RWPE1 (cell line): Measurements from ENCODE around the gene LCN9.

Experiments
- CTCF ChIA-PET: fragments of 350-600 bp; sonication (Branson Sonifier 250); formaldehyde crosslinking; extraction: SDS; loops from one replicate; lab custom pipeline; 2021; lab: Yijun Ruan, JAX
- POLR2A ChIA-PET: fragments of 400-600 bp; formaldehyde crosslinking; extraction: SDS; loops from one replicate; lab custom pipeline; 2020; ENCODE audit warnings: antibody characterized with exemption; ENCODE audit not compliant: low non-redundant PET; lab: Yijun Ruan, JAX
- DNase-seq: peaks from one replicate; pipeline ENCODE4 v3.0.0; 2012; ENCODE audit warnings: low spot score
- H3K27ac ChIP-seq: fragments of 450-650 bp; 2 replicates; pipeline ENCODE4 v1.5.1; 2017
- TF ChIP-seq, protein P1 (sequence below): fragments of 450-650 bp; conservative IDR thresholded peaks from 2 replicates; pipeline ENCODE4 v1.5.1; 2017; ENCODE audit warnings: low read depth, mild to moderate bottlenecking

The LCN9 gene

DNA sequence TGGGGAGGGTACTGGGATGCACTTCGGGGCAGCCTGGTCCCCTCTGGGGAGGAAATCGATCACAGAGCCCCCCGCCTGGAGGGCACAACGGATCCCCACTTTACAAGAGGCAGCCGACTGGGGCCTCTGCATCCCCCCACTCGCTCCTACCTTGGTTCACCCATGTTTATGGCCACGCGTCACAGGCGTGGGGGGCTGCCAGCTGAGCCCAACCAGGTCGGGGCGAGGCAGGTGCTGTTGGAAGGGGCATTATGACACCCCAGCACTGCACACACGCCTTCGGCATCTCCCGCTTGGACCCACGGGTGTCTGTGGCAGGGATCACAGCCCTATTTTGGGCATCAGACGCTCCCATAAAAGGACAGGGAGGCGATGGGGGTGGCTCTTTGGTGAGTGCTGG lies 21.6 kb downstream of the LCN9 start:
- POLR2A ChIA-PET: no interaction called here
- H3K27ac ChIP-seq: no peak overlapping the region
- DNase-seq: no peak
- CTCF ChIA-PET: no interaction called here
- TF ChIP-seq, protein P1, sequence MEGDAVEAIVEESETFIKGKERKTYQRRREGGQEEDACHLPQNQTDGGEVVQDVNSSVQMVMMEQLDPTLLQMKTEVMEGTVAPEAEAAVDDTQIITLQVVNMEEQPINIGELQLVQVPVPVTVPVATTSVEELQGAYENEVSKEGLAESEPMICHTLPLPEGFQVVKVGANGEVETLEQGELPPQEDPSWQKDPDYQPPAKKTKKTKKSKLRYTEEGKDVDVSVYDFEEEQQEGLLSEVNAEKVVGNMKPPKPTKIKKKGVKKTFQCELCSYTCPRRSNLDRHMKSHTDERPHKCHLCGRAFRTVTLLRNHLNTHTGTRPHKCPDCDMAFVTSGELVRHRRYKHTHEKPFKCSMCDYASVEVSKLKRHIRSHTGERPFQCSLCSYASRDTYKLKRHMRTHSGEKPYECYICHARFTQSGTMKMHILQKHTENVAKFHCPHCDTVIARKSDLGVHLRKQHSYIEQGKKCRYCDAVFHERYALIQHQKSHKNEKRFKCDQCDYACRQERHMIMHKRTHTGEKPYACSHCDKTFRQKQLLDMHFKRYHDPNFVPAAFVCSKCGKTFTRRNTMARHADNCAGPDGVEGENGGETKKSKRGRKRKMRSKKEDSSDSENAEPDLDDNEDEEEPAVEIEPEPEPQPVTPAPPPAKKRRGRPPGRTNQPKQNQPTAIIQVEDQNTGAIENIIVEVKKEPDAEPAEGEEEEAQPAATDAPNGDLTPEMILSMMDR: no peak

DNA sequence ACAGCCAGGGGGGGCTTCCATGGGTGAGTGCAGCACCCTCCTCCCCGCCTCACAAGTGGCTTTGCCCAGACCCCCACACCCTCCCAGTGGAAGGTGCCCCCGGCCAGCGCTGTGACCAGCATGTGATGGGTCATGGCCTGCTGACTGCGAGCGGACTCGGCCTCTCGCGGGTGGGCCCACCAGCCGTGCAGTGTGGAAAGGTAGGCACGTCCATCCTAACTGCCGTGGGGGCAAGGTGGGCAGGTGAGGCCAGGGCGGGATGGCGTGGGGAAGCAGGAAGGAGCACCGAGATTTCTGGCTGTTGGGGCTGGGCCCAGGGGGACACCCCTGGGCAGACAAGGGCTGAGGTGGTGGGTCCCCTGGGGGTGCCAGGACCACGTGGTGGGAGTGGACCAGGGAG lies 24.1 kb downstream of the LCN9 start:
- TF ChIP-seq, protein P1: no peak
- H3K27ac ChIP-seq: no peak overlapping the region
- no peak for DNase-seq
- ChIA-PET CTCF (no interaction called here), POLR2A (no interaction called here)

DNA sequence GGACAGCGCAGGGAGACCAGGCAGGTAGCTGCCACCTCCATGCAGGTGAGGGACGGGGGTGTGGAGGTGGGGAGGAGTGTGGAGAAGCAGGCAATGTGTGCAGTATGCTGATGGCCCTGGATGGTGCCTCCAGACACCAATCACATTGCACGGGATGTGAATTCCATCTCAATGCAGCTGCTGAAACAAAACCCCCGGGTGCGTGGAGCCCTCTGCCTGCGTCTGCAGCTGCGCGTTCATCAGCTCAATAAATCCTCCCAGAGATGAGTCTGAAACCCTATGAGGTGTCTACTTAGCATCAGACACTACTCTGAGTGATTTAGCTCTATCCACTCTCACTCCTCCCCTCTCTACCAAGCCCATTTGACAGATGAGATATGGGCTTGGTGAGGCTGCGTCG lies 25.9 kb downstream of the LCN9 start:
- no peak overlapping the region for H3K27ac ChIP-seq
- POLR2A ChIA-PET: no interaction called here
- DNase-seq: no peak
- TF ChIP-seq, protein P1: no peak
- CTCF ChIA-PET: interaction anchor here (0.6 kb wide), 1 partner anchor 12 kb away, joined by 4 read pairs; no protein-coding TSS in a partner anchor

DNA sequence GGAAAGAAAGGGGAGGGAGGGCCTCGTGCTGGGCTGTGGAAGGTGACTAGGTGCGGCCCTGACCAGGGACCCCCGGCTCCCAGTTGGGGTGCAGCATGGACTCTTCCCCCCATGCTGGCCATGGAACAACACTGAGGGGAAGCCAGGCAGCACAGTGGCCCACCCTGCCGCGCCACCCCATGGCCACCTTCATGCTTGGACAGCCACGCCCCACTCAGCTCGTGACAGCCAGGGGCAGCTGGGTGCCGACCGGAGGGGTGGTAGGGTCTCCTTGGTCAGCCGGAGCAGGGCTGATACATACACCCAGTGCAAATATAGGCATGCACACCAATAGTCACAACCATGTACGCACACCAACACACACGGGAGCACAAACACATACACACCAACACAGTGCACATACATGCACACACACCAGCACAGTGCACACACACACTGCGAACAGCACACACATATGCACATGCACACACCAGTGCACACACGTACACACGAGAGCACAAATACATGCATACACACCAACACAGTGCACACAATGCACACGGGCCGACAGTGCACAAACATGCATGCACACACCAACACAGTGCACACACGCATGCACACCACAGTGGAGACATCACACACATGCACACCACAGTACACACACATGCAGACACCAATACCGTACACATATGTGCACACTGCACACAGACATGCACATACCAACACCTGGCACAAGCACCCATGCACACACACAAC lies 27.9 kb downstream of the LCN9 start:
- TF ChIP-seq, protein P1: no peak
- H3K27ac ChIP-seq: no peak overlapping the region
- DNase-seq: no peak
- ChIA-PET CTCF (no interaction called here), POLR2A (no interaction called here)

DNA sequence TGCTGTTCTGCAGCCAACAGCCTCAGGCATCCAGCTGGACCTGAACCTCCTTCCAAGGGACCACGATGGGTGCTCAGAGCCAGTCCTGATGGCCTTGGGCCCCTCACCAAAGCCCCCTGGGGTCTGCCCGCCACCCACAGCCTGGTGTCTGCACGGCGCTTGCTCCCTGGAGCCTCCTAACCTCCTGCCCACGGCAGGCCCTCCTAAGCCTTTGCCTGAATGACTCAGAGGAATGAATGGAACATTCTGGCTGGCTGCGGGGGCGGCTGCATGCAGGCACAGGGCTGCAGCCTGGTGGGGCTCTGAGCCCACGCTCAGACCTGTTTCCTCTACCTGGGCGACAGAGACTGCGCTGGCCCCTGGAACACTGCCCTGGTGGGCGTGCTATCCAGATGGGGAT lies 29.3 kb downstream of the LCN9 start:
- no peak overlapping the region for H3K27ac ChIP-seq
- ChIA-PET POLR2A (no interaction called here), CTCF (interaction anchor here (1.0 kb wide), 1 partner anchor 89 kb away, joined by 3 read pairs; no protein-coding TSS in a partner anchor)
- peak; percentile 81 for DNase-seq
- TF ChIP-seq, protein P1: no peak

DNA sequence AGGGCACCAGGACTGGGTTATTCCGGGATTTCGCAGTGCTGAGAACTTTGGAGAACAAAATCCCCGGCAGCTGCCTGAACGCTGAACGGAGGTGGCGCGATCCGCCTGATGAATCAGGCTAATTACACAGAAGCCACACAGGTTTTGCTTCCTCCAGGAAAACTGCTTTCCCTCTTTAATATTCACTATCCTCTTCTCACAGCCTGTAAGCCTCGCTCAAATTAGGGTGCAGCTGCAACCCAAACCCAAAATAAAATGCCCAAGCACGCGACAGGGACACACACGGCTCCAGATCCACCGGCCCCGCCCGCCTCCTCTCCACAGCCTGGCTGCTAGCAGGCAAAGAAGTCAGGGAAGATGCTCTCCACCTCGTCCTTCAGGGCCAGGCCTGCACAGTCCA lies 30.2 kb downstream of the LCN9 start:
- no peak overlapping the region for H3K27ac ChIP-seq
- TF ChIP-seq, protein P1: no peak
- POLR2A ChIA-PET: no interaction called here
- DNase-seq: peak; percentile 59
- CTCF ChIA-PET: interaction anchor here (0.7 to 1.7 kb wide), 3 partner anchors 9 to 90 kb away, joined by 3 to 8 read pairs (median 3); partner anchors contain the start of gene KCNT1
